KOPT-K1 (cell line): ENCODE results near the gene A4GNT.
A peak's percentile ranks its signal among the peaks of the same experiment; 100 is the strongest.
"Not testable (repeated sequence)": the region's sequence is repeated elsewhere in the genome, so short reads cannot be mapped to it uniquely, and the experiment has no call there.

Experiments used
- H3K27ac ChIP-seq: fragments of 200-600 bp; sonication (generic); 2 replicates; pipeline ENCODE4 v1.5.1; 2016; ENCODE audit warnings: antibody characterized with exemption, mild to moderate bottlenecking, low read depth, low read length; ENCODE audit not compliant: poor library complexity, severe bottlenecking
- H3K36me3 ChIP-seq: fragments of 200-600 bp; sonication (generic); 2 replicates; pipeline ENCODE4 v1.5.1; 2017; ENCODE audit warnings: antibody characterized with exemption, mild to moderate bottlenecking, low read length, moderate library complexity; ENCODE audit not compliant: insufficient read depth
- H3K9me3 ChIP-seq: fragments of 200-600 bp; sonication (generic); 2 replicates; pipeline ENCODE4 v1.5.1; 2017; ENCODE audit warnings: antibody characterized with exemption, low read length, mild to moderate bottlenecking; ENCODE audit not compliant: insufficient read depth, poor library complexity, severe bottlenecking

Gene A4GNT

DNA sequence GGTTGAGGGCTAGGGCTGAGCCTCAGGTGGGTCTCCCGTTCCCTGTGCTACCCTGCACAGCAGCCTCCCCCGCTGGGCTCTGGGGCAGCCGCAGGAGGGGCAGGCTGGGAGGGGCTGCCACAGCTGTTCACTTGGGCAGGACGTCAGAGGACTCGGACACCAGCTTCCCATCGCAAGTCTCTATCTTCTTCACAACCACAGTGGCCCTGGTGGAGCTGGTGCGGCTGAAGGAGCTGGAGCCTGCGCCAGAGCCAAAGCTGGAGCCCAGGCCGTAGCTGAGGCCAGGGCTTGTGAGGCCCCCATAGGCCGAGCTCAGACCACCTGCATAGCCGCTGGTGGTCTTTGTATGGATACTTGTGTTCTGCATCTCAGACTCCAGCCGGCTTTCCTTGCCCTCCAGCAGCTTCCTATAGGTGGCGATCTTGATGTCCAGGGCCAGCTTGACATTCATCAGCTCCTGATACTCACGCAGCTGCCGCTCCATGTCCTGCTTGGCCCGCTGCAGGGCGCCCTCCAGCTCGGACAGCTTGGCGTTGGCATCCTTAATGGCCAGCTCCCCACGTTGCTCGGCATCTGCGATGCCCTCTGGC is 30.7 kb downstream of the A4GNT start:
- H3K27ac ChIP-seq, H3K36me3 ChIP-seq, H3K9me3 ChIP-seq: not testable (repeated sequence)

DNA sequence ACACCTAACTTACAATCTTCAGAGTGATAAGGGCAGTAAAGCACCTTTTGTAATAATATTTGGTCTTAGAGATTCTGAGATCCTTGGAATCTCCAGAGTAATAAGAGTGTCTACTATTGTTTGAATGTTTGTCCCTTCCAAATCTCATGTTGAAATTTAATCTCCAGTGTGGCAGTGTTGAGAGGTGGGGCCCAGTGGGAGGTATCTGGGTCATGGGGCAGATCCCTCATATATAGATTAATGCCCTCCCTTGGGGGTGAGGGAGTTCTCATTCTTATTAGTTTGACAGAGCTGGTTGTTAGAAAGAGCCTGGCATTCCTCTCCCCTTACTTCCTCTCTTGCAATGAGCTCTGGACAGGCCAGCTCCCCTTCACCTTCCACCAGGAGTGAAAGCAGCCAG is 32.8 kb downstream of the A4GNT start:
- no peak overlapping the region for H3K27ac ChIP-seq
- H3K36me3 ChIP-seq = no peaks in the 10 kb centered on the region
- H3K9me3 ChIP-seq = no peaks in the 10 kb centered on the region

DNA sequence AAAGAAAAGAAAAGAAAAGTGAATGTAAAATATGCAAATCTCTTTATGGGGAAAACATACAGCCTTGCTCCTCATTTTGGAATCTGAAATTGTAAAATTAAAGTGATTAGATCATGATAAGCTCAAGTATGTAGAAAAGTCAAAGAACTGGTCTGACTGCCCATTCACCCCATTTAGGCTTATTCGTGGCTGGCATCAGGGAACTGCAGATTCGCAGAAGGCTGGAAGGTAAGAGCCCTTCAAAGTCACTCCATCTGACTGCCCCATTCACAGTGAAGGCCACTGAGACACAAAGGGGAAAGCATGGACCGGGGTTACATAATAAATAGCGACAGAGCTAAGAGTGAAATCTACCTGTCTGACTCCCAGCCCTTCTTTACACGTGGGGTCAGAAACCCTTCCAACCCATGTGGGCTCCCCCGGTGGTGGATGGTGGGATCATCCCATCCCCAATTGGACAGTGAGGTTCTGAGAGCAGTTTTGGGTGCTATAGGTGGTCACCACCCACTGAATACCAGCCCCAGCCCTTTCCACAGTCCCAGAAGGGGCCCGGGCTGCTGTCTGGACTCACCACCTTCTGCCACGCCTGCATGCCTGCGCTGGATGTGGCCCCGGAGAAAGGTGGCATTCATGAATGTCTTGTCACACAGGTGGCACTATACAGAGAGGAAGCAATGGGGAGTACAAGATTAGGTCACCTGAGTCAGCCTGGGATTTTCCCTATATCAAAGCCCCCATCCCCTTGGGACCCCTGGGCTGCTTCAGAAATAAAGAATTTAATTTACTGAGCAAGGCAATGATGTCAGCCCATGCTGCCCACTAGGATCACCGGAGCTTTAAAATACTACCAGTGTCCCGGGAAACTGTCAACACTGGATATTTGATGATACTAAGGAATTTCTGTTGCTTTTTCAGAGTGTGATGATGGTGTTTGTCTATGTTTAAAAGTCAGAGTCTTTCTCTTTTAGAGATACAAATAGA is 34.7 kb downstream of the A4GNT start:
- Histone ChIP-seq H3K27ac (no peak overlapping the region), H3K36me3 (no peaks in the 10 kb centered on the region), H3K9me3 (no peaks in the 10 kb centered on the region)

DNA sequence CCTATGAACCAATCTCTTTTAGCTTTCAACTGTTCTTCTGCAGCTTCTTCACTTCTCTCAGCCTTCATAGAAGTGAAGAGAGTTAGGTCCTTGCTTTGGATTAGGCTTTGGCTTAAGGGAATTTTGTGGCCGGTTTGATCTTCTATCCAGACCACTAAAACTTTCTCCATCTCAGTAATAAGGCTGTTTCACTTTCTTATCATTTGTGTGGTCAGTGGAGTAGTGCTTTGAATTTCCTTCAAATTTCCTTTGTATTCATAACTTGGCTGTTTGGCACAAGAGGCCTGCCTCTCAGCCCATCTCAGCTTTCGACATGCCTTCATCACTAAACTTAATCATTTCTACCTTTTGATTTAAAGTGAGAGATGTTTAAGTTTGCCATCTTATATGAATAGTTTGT is 38.5 kb downstream of the A4GNT start:
- H3K9me3 ChIP-seq = no peaks in the 10 kb centered on the region
- H3K36me3 ChIP-seq = no peaks in the 10 kb centered on the region

DNA sequence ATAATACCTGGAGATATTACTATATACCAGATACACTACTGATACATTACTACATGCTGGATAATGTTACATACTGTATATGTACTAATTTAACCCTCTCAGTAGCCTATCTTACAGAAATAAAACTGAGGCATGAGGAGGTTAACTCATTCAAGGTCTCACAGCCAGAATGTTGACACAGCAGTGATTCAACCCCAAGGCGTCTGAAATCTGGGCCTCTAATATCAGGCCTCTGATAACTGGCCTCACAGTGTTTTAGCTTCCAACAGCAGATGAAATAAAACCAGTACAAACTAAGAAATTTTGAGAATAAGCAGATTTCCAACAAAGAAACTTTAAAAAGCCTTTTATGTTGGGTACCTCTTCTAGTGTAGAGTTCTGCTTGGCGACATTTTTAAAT is 40.2 kb downstream of the A4GNT start:
- Histone ChIP-seq H3K27ac (no peak overlapping the region), H3K9me3 (no peaks in the 10 kb centered on the region), H3K36me3 (no peaks in the 10 kb centered on the region)

More for the DNA sequence above, 38.5 kb downstream of the A4GNT start:
- no peak overlapping the region for H3K27ac ChIP-seq

DNA sequence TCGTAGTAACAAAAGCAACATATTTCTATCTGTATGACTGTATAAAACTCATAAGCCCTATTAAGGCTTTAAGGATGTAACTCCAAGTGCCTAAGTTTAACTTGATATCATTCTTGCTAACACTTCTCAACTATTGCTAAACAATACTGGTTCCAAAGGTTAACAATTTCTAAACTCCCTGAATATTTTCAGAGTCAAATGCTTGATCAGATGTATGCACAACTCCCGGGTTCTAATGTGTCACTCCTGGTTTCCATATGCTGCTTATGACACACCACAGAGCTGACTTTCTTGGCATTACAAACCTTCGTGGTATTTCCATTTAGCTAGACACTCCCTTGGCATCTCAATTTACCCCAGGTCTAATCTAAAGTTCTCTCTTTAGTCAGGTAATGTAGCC is 43.1 kb downstream of the A4GNT start:
- no peak overlapping the region for H3K27ac ChIP-seq
- no peaks in the 10 kb centered on the region for H3K9me3 ChIP-seq
- no peaks in the 10 kb centered on the region for H3K36me3 ChIP-seq

DNA sequence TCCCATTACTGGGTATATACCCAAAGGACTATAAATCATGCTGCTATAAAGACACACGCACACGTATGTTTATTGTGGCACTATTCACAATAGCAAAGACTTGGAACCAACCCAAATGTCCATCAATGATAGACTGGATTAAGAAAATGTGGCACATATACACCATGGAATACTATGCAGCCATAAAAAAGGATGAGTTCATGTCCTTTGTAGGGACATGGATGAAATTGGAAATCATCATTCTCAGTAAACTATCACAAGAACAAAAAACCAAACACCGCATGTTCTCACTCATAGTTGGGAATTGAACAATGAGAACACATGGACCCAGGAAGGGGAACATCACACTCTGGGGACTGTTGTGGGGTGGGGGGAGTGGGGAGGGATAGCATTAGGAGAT is 46.4 kb downstream of the A4GNT start:
- H3K27ac ChIP-seq, H3K36me3 ChIP-seq, H3K9me3 ChIP-seq: not testable (repeated sequence)

DNA sequence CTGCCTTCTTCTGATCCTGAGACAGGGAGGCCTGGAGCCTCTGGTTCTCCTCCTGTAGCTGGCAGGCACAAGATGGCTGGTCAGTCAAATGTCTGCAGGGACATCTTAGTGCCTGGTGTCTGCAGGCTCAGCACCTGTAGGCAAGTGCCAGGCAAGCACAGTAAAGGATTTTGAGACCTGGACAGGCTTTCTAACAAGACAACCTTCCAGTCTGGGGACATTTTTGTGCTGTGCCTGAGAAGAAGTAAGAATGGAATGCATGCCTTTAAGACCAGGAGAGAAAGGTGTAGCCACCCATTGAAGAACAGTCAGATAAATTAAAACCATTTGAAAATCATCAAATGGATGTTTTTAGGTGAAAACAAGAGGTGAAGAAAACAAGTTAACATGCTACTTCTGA is 48.0 kb downstream of the A4GNT start:
- Histone ChIP-seq H3K9me3 (no peaks in the 10 kb centered on the region), H3K36me3 (no peaks in the 10 kb centered on the region), H3K27ac (peak overlapping the region; percentile 48)

DNA sequence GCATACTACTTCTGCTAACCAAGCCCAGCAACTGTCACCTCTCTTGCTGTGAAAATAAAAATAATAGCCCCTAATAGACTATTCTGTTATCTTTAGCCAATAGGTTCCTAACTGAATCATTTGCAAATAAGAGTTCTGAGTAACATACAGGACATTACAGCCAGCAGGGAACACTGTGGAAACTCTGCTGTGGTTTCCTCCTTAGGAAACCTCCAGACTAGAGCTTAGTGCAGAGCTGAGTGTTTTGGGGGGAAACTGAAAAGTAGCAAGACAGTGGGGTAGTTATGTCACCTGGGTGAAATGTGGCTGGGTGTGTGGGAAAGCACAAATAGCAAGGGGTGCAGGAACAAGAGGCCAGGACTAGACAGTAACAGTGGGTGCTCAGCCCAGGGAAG is 49.2 kb downstream of the A4GNT start:
- H3K9me3 ChIP-seq = no peaks in the 10 kb centered on the region
- no peaks in the 10 kb centered on the region for H3K36me3 ChIP-seq
- peak overlapping the region; percentile 48 for H3K27ac ChIP-seq

DNA sequence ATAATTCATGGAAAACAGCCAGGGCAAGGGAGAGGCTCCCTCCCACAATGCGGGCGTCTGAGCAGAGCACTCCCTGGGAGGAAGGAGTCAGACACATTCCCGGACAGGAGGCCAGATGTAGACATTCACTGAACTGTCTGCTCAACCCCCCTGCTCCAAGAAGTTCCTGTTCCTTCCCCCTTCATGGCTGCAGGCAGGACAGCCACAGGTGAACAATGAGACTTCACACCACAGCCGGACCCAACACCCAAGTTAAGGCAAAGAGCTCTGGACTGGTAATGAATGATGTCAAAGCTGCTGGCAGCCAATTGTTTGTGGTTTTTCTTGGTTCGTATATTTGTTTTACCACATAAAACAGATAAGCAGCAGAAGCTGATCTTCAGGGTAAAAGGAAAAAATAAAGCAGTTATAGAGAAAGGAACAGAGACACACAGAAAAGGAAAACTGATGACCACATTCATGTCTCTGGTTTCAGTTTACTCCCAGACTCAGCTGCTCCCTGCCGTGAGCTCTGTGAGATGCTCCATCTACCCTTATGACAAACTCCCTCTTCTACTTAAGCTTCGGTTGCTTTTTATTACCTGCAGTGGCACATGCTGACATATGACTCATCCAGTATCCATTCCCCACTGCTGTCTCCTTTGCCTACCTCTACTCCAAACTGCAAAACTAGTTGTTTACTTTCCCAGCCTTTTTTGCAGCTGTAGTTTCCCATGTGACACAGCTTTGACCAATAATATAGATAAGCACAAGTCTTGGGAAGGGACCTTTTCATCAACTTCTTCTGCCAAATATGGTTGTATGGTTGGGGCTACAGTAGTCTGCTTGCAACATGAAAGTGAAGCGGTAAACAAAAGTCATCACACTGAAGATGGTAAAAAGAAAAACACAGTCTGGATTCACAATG is 49.9 kb downstream of the A4GNT start:
- H3K36me3 ChIP-seq = no peaks in the 10 kb centered on the region
- peak overlapping the region; percentile 48 for H3K27ac ChIP-seq

DNA sequence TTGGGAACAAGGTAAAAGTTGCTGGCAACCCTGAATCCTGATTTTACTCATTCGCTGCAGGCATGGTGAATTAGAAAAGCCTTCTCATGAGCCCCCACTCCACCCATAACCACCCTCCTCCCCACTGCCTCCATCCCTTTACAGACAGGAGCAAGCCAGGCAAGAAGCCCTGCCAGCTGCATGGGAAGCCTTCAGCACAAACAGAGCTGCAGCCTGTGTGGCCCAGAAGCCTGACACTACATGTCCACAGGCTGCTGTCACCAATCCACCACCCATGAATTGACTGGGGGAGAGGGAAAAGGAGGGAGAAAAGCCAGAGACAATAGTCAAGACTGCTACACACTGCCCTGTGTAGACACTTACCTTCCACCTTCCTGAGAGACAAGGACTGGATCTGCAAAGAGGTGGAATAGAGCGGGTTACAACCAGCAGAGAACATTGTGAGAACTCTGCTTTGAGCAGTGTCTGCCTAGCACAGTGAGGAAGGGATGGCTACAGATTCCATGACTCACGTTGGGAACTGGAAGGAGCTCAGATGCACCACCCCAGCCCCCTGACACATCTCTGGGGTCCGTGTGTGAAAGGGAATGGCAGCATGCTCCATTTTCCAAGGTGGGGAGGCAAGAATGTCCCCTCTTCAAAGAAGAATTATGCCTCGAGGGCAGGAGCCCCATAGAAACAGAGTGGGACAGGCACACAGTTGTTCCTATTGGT is 50.7 kb downstream of the A4GNT start:
- no peaks in the 10 kb centered on the region for H3K9me3 ChIP-seq
- no peaks in the 10 kb centered on the region for H3K36me3 ChIP-seq
- peak overlapping the region; percentile 48 for H3K27ac ChIP-seq

More for the DNA sequence above, 49.9 kb downstream of the A4GNT start:
- H3K9me3 ChIP-seq = no peaks in the 10 kb centered on the region

DNA sequence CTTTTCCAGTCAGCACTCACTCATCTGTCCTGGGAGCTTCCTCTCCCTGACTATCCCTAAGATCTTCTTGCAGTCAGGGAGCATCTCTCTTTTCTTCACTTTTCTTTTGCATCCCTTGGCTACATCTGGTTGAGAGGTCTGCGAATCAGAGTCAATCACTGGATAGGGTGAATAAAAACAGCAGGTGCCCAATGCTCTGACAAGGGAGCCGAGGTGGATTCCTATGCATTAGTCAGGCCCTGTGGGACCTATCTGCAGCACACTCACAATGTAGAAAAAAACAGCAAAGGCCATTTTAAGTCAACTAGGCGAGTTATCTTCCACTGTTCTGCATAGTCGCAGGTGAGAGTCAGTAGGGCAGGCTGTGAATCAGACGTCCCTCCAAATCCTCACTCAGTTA is 52.3 kb downstream of the A4GNT start:
- no peak overlapping the region for H3K27ac ChIP-seq
- no peaks in the 10 kb centered on the region for H3K36me3 ChIP-seq

DNA sequence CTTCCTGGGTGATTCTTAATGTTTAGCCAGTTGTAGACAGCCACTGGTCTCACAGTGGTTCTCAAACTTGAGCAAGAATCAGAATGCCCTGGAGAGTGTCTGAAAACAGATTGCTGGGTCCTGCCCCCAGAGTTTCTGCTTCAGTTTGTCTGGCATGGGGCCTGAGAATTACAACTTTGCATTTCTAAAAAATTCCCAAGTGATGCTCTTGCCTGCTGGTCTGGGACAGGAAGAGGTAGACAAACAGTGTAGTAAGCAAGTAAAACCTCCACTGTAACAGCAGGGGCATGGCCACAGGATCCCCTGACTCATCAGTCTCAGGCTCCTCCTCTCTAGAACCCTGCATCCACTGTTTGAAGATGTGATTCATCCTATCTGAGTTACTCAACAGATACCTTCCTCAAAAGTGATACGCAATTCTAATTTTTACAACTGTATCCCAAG is 53.3 kb downstream of the A4GNT start:
- H3K36me3 ChIP-seq = no peaks in the 10 kb centered on the region
- H3K27ac ChIP-seq = no peak overlapping the region

More for the DNA sequence above, 52.3 kb downstream of the A4GNT start:
- no peaks in the 10 kb centered on the region for H3K9me3 ChIP-seq

DNA sequence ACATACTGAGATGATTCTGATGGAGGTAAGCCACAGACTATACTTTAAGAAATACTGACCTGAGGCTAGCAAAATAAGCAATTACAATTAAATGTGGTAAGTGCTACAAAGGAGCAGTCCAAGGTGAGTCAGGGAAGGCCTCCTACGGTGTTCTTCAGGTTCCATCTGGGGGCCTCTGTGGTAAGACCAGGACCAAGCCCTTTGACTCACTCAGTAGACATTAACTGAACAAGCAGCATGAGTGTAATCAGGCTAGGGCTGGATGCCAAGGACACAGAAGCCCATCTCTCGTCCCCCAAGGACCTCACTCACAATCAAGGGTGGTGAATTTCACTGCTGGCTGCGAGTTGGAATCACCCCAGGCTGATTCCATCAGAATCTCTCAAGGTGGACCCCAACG is 54.1 kb downstream of the A4GNT start:
- H3K9me3 ChIP-seq = no peaks in the 10 kb centered on the region
- H3K36me3 ChIP-seq = no peaks in the 10 kb centered on the region
- H3K27ac ChIP-seq = no peak overlapping the region

More for the DNA sequence above, 53.3 kb downstream of the A4GNT start:
- no peaks in the 10 kb centered on the region for H3K9me3 ChIP-seq
